Neuron (in vitro differentiated cells): ENCODE measurements around the gene MYOCD.

Source experiments
- H2AFZ ChIP-seq: one replicate; pipeline ENCODE4 v1.6.1; 2013; ENCODE audit warnings: low read depth, mild to moderate bottlenecking, inconsistent platforms, low read length, moderate library complexity
- H3K27me3 ChIP-seq: one replicate; pipeline ENCODE4 v1.6.1; 2013; ENCODE audit warnings: low read length; ENCODE audit not compliant: insufficient read depth
- H3K36me3 ChIP-seq: one replicate; pipeline ENCODE4 v1.6.1; 2013; ENCODE audit warnings: low read length; ENCODE audit not compliant: insufficient read depth
- H3K4me1 ChIP-seq: one replicate; pipeline ENCODE4 v1.6.1; 2013; ENCODE audit warnings: low read length; ENCODE audit not compliant: insufficient read depth
- H3K4me3 ChIP-seq: 2 replicates; pipeline ENCODE4 v1.5.1; 2013; ENCODE audit warnings: mild to moderate bottlenecking, low read length, moderate library complexity
- H3K9me3 ChIP-seq: one replicate; pipeline ENCODE4 v1.6.1; 2013; ENCODE audit warnings: low read length

Gene MYOCD

GRCh38 chr17:12759090-12759489 lies 93.4 kb downstream of the MYOCD start:
- Histone ChIP-seq H3K4me1 (no peaks in the 10 kb centered on the region), H2AFZ (no peak overlapping the region), H3K9me3 (no peaks in the 10 kb centered on the region), H3K36me3 (no peaks in the 10 kb centered on the region), H3K4me3 (no peak overlapping the region), H3K27me3 (peaks cover 3% of the 10 kb centered on the region)

DNA sequence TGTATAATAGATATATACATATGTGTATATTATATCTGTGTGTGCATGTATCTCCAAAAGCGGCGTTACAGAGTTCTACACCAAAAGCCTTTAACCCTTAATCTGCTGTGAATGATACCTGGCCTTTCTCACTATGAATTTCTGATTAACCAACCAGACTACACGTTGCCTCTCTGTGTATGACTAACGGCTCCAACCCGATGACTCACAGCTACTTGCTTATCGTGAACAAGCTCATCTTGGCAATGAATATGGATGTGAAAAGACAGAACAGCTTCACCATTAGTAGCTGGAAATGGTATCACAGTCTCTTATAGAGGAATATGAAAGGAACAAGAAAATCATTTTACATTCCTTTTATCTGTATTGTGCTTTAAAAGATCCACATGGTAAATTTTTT lies 99.9 kb downstream of the MYOCD start:
- no peaks in the 10 kb centered on the region for H3K9me3 ChIP-seq
- H3K36me3 ChIP-seq, result no peaks in the 10 kb centered on the region
- H3K27me3 ChIP-seq, result no peaks in the 10 kb centered on the region
- no peaks in the 10 kb centered on the region for H3K4me1 ChIP-seq
- no peak overlapping the region for H2AFZ ChIP-seq
- no peak overlapping the region for H3K4me3 ChIP-seq

DNA sequence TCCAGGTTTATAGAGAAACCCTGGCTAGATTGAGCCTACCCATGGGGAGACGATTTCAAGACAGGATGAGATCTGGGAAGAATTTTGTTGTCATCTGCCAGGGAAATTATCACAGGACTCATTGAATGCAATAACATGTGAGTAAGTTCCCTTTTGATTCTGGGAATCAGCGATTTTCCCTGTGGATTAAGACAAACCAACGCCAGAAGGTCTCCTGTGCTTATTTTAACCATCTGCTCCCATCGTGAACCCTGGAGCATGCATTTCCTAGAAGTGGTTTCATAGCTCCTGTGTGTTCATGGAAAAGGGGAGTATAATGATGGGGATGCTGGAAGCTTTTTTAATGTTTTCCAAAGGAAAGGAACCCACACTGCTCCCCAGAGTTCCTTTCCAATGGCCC lies 102.6 kb downstream of the MYOCD start:
- Histone ChIP-seq H3K27me3 (no peaks in the 10 kb centered on the region), H2AFZ (no peak overlapping the region), H3K4me1 (no peaks in the 10 kb centered on the region), H3K36me3 (no peaks in the 10 kb centered on the region), H3K9me3 (no peaks in the 10 kb centered on the region), H3K4me3 (no peak overlapping the region)

- Histone ChIP-seq H3K27me3 (no peaks in the 10 kb centered on the region), H2AFZ (no peak overlapping the region), H3K9me3 (no peaks in the 10 kb centered on the region), H3K4me3 (no peak overlapping the region), H3K36me3 (no peaks in the 10 kb centered on the region), H3K4me1 (no peaks in the 10 kb centered on the region)
Observed at GRCh38 chr17:12769981-12770380, 104.3 kb downstream of the MYOCD start.

DNA sequence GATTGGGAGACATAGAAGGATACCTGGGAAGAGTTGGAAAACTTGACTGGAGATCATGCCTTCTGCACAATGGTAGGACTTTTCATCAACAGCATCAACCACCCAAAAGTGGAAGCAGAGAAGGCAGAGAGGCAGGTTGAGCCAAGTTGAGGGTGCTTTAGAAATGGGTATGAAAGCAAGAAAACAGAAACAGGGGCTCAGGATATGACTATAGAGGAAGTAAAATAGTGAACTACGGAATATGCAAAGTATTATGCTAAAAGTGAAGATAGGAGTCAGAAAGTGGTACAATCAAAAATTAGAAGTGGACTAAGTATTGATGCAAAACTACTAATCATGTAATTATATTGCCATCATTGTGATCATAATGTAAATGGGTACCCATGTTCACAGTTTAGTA lies 107.5 kb downstream of the MYOCD start:
- Histone ChIP-seq H3K27me3 (no peaks in the 10 kb centered on the region), H3K9me3 (no peaks in the 10 kb centered on the region)

GRCh38 chr17:12789075-12789480 lies 123.4 kb downstream of the MYOCD start:
- Histone ChIP-seq H3K9me3 (no peaks in the 10 kb centered on the region), H2AFZ (peak overlapping the region; percentile 99), H3K4me1 (peaks cover 5% of the 10 kb centered on the region), H3K36me3 (no peaks in the 10 kb centered on the region), H3K4me3 (peak overlapping the region; percentile 78), H3K27me3 (peaks cover 25% of the 10 kb centered on the region)

More for the DNA sequence above, 107.5 kb downstream of the MYOCD start:
- no peaks in the 10 kb centered on the region for H3K4me1 ChIP-seq
- no peak overlapping the region for H3K4me3 ChIP-seq
- no peak overlapping the region for H2AFZ ChIP-seq
- no peaks in the 10 kb centered on the region for H3K36me3 ChIP-seq

DNA sequence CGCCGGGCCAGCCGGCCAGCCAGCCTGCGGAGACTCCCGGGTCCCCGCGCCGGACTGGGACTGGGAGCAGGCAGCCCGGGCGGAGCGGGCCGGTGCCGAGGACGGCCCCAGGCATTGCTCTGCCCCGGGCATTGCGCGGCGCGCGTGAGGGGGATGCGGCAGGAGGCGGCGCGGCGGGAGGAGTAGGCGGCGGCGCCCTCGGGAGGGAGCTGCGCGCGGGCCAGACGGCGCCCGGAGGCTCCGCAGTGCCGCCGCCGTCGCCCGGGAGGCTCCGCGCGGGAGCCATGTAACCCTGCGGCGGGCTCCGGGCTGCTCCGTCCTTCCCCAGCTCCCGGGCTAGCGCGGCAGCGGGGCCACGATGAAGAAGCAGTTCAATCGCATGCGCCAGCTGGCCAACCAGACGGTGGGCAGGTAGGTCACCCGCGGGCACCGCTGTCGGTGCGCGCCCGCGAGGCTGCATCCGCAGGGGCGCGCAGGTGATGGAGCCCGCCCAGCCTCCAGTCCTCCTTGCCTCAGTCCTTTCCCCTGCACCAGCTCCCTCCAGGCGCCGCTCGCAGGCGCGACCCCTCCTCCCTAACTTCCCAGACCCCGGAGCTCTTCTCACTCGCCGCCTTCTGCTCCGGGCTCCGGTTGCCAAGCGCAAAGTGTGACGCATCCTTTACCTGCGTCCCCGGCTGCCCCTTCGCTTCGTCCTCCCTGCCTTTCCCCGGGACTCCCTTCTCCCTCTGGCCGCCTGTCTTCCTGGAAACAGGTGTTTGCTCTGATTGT lies 124.0 kb downstream of the MYOCD start, which contains the start of gene ARHGAP44:
ARHGAP44 (plus strand) TSS at position 18 of the 768 bp plus-strand sequence; CDS start at position 359, 341 bp downstream.
- H3K9me3 ChIP-seq, result no peaks in the 10 kb centered on the region
- H3K27me3 ChIP-seq, result peaks cover 25% of the 10 kb centered on the region
- peak within 1 kb of the TSS; percentile 78 for H3K4me3 ChIP-seq
- H3K36me3 ChIP-seq, result no peaks in the 10 kb centered on the region
- peaks cover 5% of the 10 kb centered on the region for H3K4me1 ChIP-seq
- H2AFZ ChIP-seq, result peak within 1 kb of the TSS; percentile 99

GRCh38 chr17:12790249-12791106 lies 124.8 kb downstream of the MYOCD start:
- H3K4me3 ChIP-seq, result peak overlapping the region; percentile 78
- peak overlapping the region; percentile 99 for H2AFZ ChIP-seq
- H3K4me1 ChIP-seq, result peaks cover 5% of the 10 kb centered on the region
- H3K36me3 ChIP-seq, result no peaks in the 10 kb centered on the region
- peaks cover 25% of the 10 kb centered on the region for H3K27me3 ChIP-seq
- H3K9me3 ChIP-seq, result no peaks in the 10 kb centered on the region

- Histone ChIP-seq H3K4me1 (peaks cover 4% of the 10 kb centered on the region), H3K36me3 (no peaks in the 10 kb centered on the region), H3K9me3 (no peaks in the 10 kb centered on the region), H2AFZ (no peak overlapping the region), H3K27me3 (peaks cover 21% of the 10 kb centered on the region), H3K4me3 (no peak overlapping the region)
Observed at GRCh38 chr17:12794919-12795532, 129.3 kb downstream of the MYOCD start.

DNA sequence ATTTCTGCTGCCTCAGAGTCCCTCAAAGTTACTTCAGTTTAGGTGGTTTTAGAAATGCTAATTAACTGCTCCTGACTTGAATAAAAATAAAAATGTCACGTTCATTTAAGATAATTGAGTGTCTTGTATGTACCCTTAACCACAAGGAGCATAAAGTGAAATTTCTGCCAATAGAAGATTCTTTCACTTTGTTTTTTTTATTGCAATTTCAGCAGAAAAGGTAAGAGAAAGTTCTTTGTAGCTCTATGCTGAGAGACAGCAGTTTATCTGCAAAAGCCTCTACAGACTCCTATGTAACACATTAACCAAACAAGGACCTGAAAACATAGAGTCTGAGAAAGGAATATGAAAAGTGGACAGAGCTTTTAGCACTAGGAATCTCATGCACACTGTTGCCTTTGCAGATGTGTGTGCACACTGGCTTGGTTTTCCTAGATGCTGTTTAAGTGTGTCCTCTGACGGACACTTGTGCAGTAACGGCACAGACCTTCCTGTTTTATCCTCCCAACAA lies 135.2 kb downstream of the MYOCD start:
- H3K36me3 ChIP-seq, result no peaks in the 10 kb centered on the region
- H3K9me3 ChIP-seq, result no peaks in the 10 kb centered on the region

GRCh38 chr17:12806630-12807029 lies 140.9 kb downstream of the MYOCD start:
- H3K4me1 ChIP-seq, result no peaks in the 10 kb centered on the region
- H3K36me3 ChIP-seq, result no peaks in the 10 kb centered on the region
- H2AFZ ChIP-seq, result no peak overlapping the region
- no peak overlapping the region for H3K4me3 ChIP-seq
- H3K27me3 ChIP-seq, result no peaks in the 10 kb centered on the region
- H3K9me3 ChIP-seq, result no peaks in the 10 kb centered on the region

More for the DNA sequence above, 135.2 kb downstream of the MYOCD start:
- Histone ChIP-seq H3K27me3 (no peaks in the 10 kb centered on the region), H3K4me3 (no peak overlapping the region), H2AFZ (no peak overlapping the region), H3K4me1 (no peaks in the 10 kb centered on the region)

GRCh38 chr17:12808723-12809122 lies 143.0 kb downstream of the MYOCD start:
- no peaks in the 10 kb centered on the region for H3K27me3 ChIP-seq
- H3K4me3 ChIP-seq, result no peak overlapping the region
- no peaks in the 10 kb centered on the region for H3K9me3 ChIP-seq
- no peaks in the 10 kb centered on the region for H3K36me3 ChIP-seq
- no peak overlapping the region for H2AFZ ChIP-seq
- no peaks in the 10 kb centered on the region for H3K4me1 ChIP-seq

- Histone ChIP-seq H3K4me1 (no peaks in the 10 kb centered on the region), H3K9me3 (no peaks in the 10 kb centered on the region), H3K4me3 (no peak overlapping the region), H2AFZ (no peak overlapping the region), H3K36me3 (no peaks in the 10 kb centered on the region), H3K27me3 (no peaks in the 10 kb centered on the region)
Observed at GRCh38 chr17:12812877-12813276, 147.2 kb downstream of the MYOCD start.
